HG03558 (cell line): Measurements from ENCODE around the gene SH2D3C.
"Not testable (repeated sequence)": the region's sequence is repeated elsewhere in the genome, so short reads cannot be mapped to it uniquely, and the experiment has no call there.

Experiments
- ATAC-seq: cut with Tn5 transposase; IDR thresholded peaks from one replicate; pipeline ENCODE4 v1.9.1; 2021; ENCODE audit warnings: moderate number of reproducible peaks; ENCODE audit not compliant: unreplicated experiment; ENCODE audit errors: extremely low read depth

SH2D3C gene

DNA sequence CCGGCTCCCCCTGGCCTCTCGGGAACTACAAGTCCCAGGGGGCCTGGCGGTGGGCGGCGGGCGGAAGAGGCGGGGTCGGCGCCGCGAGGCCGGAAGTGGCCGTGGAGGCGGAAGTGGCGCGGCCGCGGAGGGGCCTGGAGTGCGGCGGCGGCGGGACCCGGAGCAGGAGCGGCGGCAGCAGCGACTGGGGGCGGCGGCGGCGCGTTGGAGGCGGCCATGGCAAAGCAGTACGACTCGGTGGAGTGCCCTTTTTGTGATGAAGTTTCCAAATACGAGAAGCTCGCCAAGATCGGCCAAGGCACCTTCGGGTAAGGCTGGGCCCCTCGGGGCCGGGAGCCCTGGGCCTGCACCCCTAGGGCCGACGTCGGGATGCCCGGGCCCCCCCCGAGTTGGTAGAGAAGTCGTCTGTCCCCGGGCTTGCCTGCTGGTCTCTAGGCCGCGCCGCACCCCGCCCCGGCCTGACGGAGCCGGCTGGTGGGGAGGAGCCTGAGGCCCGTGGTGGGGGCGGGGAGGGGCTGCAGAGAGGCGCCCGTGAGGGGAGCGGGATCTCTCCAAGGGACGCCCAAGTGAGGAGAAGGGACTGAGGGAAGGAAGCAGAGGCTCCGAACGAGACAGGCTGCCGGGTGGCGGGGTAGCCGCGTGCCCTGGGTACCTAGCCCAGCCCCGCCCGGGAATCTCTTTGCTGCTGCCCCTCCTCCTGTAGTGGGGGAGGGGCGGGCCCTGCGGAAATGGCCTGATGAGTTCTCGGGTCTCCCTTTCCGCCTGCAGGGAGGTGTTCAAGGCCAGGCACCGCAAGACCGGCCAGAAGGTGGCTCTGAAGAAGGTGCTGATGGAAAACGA lies 7.7 kb upstream of the SH2D3C start, which contains the start of gene CDK9:
Gene CDK9, plus strand, starts transcription at position 102 of the 840 bp plus-strand sequence. Its CDS starts 115 bp downstream, at position 217.
- peak; percentile 46 for ATAC-seq

GRCh38 chr9:127785023-127785932 lies 6.8 kb upstream of the SH2D3C start:
- ATAC-seq: peak; percentile 26

- ATAC-seq: no peak
Observed at GRCh38 chr9:127783111-127784008, 4.9 kb upstream of the SH2D3C start.

DNA sequence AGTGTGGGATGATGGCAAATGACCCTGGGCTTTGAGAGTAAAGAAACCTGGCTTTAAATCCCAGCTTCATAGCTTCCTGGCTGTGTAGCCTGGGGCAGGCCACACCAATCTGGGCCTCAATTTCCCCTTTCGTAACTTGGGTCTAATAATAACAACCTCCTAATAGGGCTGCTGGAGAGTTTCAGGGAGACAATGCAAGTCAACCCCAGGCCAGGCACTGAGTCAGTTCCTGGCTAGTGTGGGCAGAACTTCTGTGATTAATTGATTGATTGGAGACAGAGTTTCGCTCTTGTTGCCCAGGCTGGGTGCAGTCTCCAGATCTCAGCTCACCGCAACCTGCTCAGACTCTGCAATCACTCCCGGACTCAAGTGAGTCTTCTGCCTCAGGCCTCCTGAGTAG lies 3.3 kb upstream of the SH2D3C start:
- no peak for ATAC-seq

- ATAC-seq: not testable (repeated sequence)
Observed at GRCh38 chr9:127780909-127781308, 2.4 kb upstream of the SH2D3C start.

DNA sequence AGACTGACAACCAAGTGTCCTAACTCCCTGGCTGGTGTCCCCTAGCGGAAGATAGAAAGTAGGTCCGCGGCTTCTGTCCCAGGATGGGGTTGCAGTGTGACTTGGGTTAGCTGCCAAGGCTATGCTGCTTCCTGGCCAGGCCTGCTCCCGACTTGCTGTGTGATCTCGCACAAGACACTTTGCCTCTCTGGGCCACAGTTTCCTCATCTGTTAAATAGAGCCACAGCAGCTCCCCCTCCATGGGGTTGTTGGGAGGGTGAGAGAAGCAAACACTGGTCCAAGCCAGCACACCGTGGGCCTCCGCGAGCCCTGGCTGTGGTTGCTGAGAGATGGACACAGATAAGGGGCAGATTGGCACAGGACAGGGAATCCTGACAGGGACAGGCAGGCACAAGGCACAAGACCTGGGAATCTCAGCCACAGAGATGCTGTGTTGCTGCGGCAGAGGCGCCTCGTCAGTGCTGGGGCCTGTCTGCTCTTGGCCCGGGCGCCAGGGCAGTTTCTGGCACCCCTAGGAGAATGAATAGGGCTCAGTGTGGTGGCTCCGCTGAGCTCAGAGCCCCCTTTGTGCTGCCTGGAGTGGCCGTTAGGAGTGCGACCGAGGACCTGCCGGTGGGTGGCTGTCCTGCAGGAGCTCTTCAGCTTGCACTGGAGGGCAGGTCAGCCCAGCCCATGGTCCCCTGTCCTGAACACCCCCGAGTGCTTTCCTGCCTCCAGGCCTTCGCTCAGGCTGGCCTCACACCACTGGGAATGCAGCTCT lies 1.8 kb upstream of the SH2D3C start:
- no peak for ATAC-seq

DNA sequence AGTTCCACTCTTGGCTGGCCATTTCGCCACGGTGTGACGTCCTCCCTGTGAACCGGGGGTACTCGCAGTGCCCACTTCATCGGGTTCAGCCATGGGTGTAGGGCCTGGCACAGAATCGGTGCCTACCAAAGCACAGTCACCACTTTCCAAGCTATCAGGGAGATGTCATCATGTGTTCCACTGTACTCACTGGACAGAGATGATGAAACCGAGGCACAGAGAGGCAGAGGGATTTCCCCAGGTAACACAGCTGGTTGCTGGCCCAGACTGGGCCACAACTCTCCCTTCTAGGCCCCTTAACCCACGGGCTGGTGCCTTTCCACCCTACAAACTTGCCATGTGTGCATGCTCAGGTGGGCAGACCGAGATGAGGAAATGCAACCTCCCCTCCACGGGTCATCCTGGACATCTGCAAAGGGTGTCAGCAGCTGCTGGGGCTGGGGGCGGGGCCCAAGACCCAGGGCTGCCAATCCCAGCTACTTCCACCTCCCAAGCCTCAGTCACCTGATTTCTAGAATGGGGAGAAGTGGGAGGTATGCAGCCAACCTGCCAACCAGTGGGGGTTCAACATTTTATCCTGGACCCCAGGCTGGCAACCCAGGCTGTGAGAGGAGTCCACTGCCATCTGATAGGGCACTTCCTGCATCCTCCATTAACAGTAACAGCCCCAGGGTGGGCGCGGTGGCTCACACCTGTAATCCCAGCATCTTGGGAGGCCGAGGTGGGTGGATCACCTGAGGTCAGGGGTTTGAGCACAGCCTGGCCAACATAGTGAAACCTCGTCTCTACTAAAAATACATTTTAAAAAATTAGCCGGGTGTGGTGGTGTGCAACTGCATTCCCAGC lies 893 bp upstream of the SH2D3C start:
- no peak for ATAC-seq

GRCh38 chr9:127777368-127777980 lies 992 bp downstream of the SH2D3C start:
- no peak for ATAC-seq

- ATAC-seq: no peak
Observed at GRCh38 chr9:127776924-127777289, 1.6 kb downstream of the SH2D3C start.

GRCh38 chr9:127776195-127776923 lies 2.1 kb downstream of the SH2D3C start:
- no peak for ATAC-seq

GRCh38 chr9:127773981-127774380 lies 4.5 kb downstream of the SH2D3C start:
- ATAC-seq: no peak

GRCh38 chr9:127773272-127773671 lies 5.2 kb downstream of the SH2D3C start:
- ATAC-seq: no peak

DNA sequence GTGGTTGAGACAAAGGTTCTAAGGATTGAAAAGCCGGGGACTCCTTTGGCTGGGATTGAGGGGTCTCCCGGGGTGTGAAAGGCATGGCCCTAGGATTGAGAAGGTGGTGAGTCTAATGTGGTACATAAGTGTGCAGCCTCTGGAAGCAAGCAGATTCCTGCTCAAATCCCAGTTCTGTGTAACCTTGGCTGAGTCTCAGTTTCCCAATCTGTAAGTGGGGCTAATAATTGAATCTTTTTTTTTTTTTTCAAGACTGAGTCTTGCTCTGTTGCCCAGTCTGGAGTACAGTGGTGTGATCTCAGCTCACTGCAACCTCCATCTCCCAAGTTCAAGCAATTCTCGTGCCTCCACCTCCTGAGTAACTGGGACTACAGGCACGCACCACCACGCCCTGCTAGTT lies 5.9 kb downstream of the SH2D3C start:
- no peak for ATAC-seq

GRCh38 chr9:127771570-127772189 lies 6.8 kb downstream of the SH2D3C start:
- no peak for ATAC-seq

- peak; percentile 69 for ATAC-seq
Observed at GRCh38 chr9:127770905-127771569, 7.4 kb downstream of the SH2D3C start.

- no peak for ATAC-seq
Observed at GRCh38 chr9:127770583-127770904, 7.9 kb downstream of the SH2D3C start.
